Activated CD4-positive, alpha-beta T cell treated with anti-CD3 and anti-CD28 coated beads, Interleukin-2, amount 50 U/mL, for 1 hour (primary cell): ENCODE measurements around the gene RAC2.
"Not testable (repeated sequence)": the region's sequence is repeated elsewhere in the genome, so short reads cannot be mapped to it uniquely, and the experiment has no call there.

Experiments
- DNase-seq: peaks from one replicate; pipeline ENCODE4 v3.0.0-alpha.2; 2020

RAC2 gene

GRCh38 chr22:37254209-37254866 is 10.3 kb upstream of the RAC2 start:
- DNase-seq = no peak

GRCh38 chr22:37253126-37253660 is 9.1 kb upstream of the RAC2 start:
- DNase-seq = no peak

- not testable (repeated sequence) for DNase-seq
Observed at GRCh38 chr22:37251836-37252235, 7.8 kb upstream of the RAC2 start.

- no peak for DNase-seq
Observed at GRCh38 chr22:37249986-37250385, 5.9 kb upstream of the RAC2 start.

- DNase-seq = no peak
Observed at GRCh38 chr22:37248251-37248650, 4.2 kb upstream of the RAC2 start.

GRCh38 chr22:37245740-37246139 is 1.7 kb upstream of the RAC2 start:
- no peak for DNase-seq

- no peak for DNase-seq
Observed at GRCh38 chr22:37244922-37245722, 1.1 kb upstream of the RAC2 start.

- no peak for DNase-seq
Observed at GRCh38 chr22:37243402-37244113, 511 bp downstream of the RAC2 start.

- peak; percentile 87 for DNase-seq
Observed at GRCh38 chr22:37242395-37242918, 1.6 kb downstream of the RAC2 start.

GRCh38 chr22:37241351-37242142 is 2.5 kb downstream of the RAC2 start:
- no peak for DNase-seq

GRCh38 chr22:37240941-37241320 is 3.1 kb downstream of the RAC2 start:
- DNase-seq = no peak

- no peak for DNase-seq
Observed at GRCh38 chr22:37240240-37240940, 3.7 kb downstream of the RAC2 start.

- no peak for DNase-seq
Observed at GRCh38 chr22:37239336-37240239, 4.5 kb downstream of the RAC2 start.

- no peak for DNase-seq
Observed at GRCh38 chr22:37237371-37238268, 6.4 kb downstream of the RAC2 start.

GRCh38 chr22:37235897-37236607 is 8.0 kb downstream of the RAC2 start:
- no peak for DNase-seq

- DNase-seq = no peak
Observed at GRCh38 chr22:37234736-37235711, 9.0 kb downstream of the RAC2 start.

GRCh38 chr22:37233751-37234631 is 10.1 kb downstream of the RAC2 start:
- no peak for DNase-seq
